PC-9 (cell line): Measurements from ENCODE around the gene PPP1R16B. TPM values are rescaled to one million over a fixed set of nuclear protein-coding genes. Genes with fewer than 3 reads are reported as not detected.
"Not testable (repeated sequence)": the region's sequence is repeated elsewhere in the genome, so short reads cannot be mapped to it uniquely, and the experiment has no call there.

ENCODE experiments used
- BruUV-seq: library from RNA; stranded (reverse); fragments of 400-500 nt; replicated peaks from 2 replicates; lab custom pipeline; 2021; lab: Mats Ljungman, UMichigan
- CTCF ChIA-PET: fragments of 300-600 bp; sonication (Branson Sonifier 250); formaldehyde crosslinking; loops from one replicate; lab custom pipeline; 2022; ENCODE audit warnings: antibody characterized with exemption; lab: Charles Lee
- POLR2A ChIA-PET: fragments of 300-600 bp; sonication (Branson Sonifier 250); formaldehyde crosslinking; loops from one replicate; lab custom pipeline; 2022; ENCODE audit warnings: antibody characterized with exemption; ENCODE audit not compliant: unreplicated experiment; lab: Charles Lee
- DNase-seq, 2 experiments: peaks; one replicate each; pipeline versions ENCODE4 v3.0.0 to v3.0.0-alpha.2; 2015 to 2022; ENCODE audit warnings: mixed read lengths in 1 of 2
- H2AFZ ChIP-seq: fragments of 200-600 bp; sonication (generic); 2 replicates; pipeline ENCODE4 v1.8.1; 2017; ENCODE audit warnings: antibody characterized with exemption
- H3F3A ChIP-seq: fragments of 200-600 bp; sonication (generic); 2 replicates; pipeline ENCODE4 v1.8.1; 2017; ENCODE audit warnings: antibody characterized with exemption, mild to moderate bottlenecking, low read depth; ENCODE audit not compliant: insufficient read depth
- H3K27ac ChIP-seq: fragments of 200-600 bp; sonication (generic); 2 replicates; pipeline ENCODE4 v1.6.1; 2016; ENCODE audit warnings: mixed run types
- H3K27me3 ChIP-seq: fragments of 200-600 bp; sonication (generic); 2 replicates; pipeline ENCODE4 v1.6.1; 2016; ENCODE audit warnings: low read depth, mixed run types; ENCODE audit not compliant: insufficient read depth
- H3K36me3 ChIP-seq: fragments of 200-600 bp; sonication (generic); 2 replicates; pipeline ENCODE4 v1.6.1; 2016; ENCODE audit warnings: low read depth, mixed run types
- H3K4me1 ChIP-seq: fragments of 200-600 bp; sonication (generic); replicated peaks from 2 replicates; pipeline ENCODE4 v1.6.1; 2016; ENCODE audit warnings: mixed run types; ENCODE audit not compliant: insufficient read depth
- H3K4me2 ChIP-seq: fragments of 200-600 bp; sonication (generic); 2 replicates; pipeline ENCODE4 v1.6.1; 2017; ENCODE audit warnings: mixed run types
- H3K4me3 ChIP-seq: fragments of 200-600 bp; sonication (generic); 2 replicates; pipeline ENCODE4 v1.6.1; 2016; ENCODE audit warnings: mixed run types
- H3K79me2 ChIP-seq: fragments of 200-600 bp; sonication (generic); 2 replicates; pipeline ENCODE4 v1.6.1; 2017; ENCODE audit warnings: low read depth, mixed run types
- H3K9me2 ChIP-seq: fragments of 200-600 bp; sonication (generic); 2 replicates; pipeline ENCODE4 v1.8.1; 2017; ENCODE audit warnings: mild to moderate bottlenecking; ENCODE audit not compliant: insufficient read depth
- H3K9me3 ChIP-seq: fragments of 200-600 bp; sonication (generic); 2 replicates; pipeline ENCODE4 v1.8.1; 2016; ENCODE audit warnings: low read depth; ENCODE audit not compliant: insufficient read depth
- H4K20me1 ChIP-seq: fragments of 200-600 bp; sonication (generic); 2 replicates; pipeline ENCODE4 v1.8.1; 2017; ENCODE audit not compliant: insufficient read depth
- EZH2 ChIP-seq: fragments of 200-600 bp; sonication (generic); IDR thresholded peaks from 2 replicates; pipeline ENCODE4 v1.8.0; 2017; ENCODE audit warnings: antibody characterized with exemption, low read depth
- intact Hi-C: fragments of 100-400 bp; cut with micrococcal nuclease; formaldehyde crosslinking; loops from one replicate; pipeline ENCODE4 v1.10.0; 2022; ENCODE audit not compliant: unreplicated experiment
- total RNA-seq: library from RNA; stranded (reverse); gene quantifications from 2 replicates; pipeline ENCODE4 v1.2.3, GENCODE V29; 2021
- TF ChIP-seq, protein P1 (sequence below): fragments of 200-600 bp; sonication (generic); conservative IDR thresholded peaks from 2 replicates; pipeline ENCODE4 v1.6.1; 2017; ENCODE audit warnings: mixed run types, antibody characterized with exemption, mild to moderate bottlenecking, moderate library complexity

The PPP1R16B gene
- total RNA-seq, 1 experiment from 2014 or later: not detected

- H3K27ac ChIP-seq: peak overlapping the region; percentile 67
- H3K79me2 ChIP-seq: no peaks in the 10 kb centered on the region
- no peaks in the 10 kb centered on the region for H3K9me2 ChIP-seq
- H3K9me3 ChIP-seq: no peaks in the 10 kb centered on the region
- no peaks in the 10 kb centered on the region for H3K36me3 ChIP-seq
- ChIA-PET CTCF (interaction anchor here (0.7 to 0.9 kb wide), 4 partner anchors 12 to 528 kb away, joined by 3 to 4 read pairs (median 3); no protein-coding TSS in a partner anchor), POLR2A (interaction anchor here (0.6 to 0.9 kb wide), 2 partner anchors 149 to 191 kb away, joined by 3 to 7 read pairs; no protein-coding TSS in a partner anchor)
- peak overlapping the region; percentile 24; the same call in 1 of the 2 replicates for H3K4me3 ChIP-seq
- BruUV-seq: no TSS peak
- intact Hi-C loops: loop anchor here (1.0 to 5.0 kb wide), 3 partner anchors 37 to 144 kb away; partner anchors contain the start of gene ACTR5
- peak; percentile 42 to 61 for DNase-seq
- H2AFZ ChIP-seq: no peak overlapping the region
- peaks cover 17% of the 10 kb centered on the region for H3K4me1 ChIP-seq
- TF ChIP-seq EZH2: no peak
- TF ChIP-seq, protein P1, sequence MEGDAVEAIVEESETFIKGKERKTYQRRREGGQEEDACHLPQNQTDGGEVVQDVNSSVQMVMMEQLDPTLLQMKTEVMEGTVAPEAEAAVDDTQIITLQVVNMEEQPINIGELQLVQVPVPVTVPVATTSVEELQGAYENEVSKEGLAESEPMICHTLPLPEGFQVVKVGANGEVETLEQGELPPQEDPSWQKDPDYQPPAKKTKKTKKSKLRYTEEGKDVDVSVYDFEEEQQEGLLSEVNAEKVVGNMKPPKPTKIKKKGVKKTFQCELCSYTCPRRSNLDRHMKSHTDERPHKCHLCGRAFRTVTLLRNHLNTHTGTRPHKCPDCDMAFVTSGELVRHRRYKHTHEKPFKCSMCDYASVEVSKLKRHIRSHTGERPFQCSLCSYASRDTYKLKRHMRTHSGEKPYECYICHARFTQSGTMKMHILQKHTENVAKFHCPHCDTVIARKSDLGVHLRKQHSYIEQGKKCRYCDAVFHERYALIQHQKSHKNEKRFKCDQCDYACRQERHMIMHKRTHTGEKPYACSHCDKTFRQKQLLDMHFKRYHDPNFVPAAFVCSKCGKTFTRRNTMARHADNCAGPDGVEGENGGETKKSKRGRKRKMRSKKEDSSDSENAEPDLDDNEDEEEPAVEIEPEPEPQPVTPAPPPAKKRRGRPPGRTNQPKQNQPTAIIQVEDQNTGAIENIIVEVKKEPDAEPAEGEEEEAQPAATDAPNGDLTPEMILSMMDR: peak; percentile 85
- peak overlapping the region; percentile 65 for H3K4me2 ChIP-seq
- H3K27me3 ChIP-seq: no peaks in the 10 kb centered on the region
- H3F3A ChIP-seq: peaks cover 10% of the 10 kb centered on the region
- H4K20me1 ChIP-seq: no peaks in the 10 kb centered on the region
These were observed 15.1 kb upstream of the PPP1R16B start for GRCh38 chr20:38790200-38791053.

DNA sequence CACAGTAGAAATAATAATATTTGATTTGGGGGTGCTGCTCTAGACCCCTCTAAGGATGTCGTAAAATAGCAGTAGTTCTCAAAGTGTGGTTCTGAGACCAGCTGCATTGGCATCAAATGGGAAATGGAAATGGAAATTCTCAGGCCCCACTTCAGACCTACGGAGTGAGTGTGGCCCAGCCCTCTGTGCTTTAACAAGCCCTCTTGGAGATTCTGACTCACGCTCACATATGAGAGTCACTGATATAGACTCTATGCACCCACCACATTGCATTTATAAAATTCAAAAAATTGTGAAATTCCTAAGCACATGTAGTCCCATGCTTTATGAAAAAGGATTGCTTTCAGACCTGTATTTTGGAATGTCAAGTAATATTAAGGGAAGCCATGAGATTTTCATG, 14.2 kb upstream of the PPP1R16B start:
- POLR2A ChIA-PET: no interaction called here
- intact Hi-C loops: loop anchor here (2.0 to 5.0 kb wide), 2 partner anchors 36 to 144 kb away; no protein-coding TSS in a partner anchor
- Histone ChIP-seq H3F3A (peaks cover 7% of the 10 kb centered on the region), H3K4me1 (peaks cover 17% of the 10 kb centered on the region), H3K9me3 (no peaks in the 10 kb centered on the region), H3K4me2 (no peak overlapping the region), H4K20me1 (no peaks in the 10 kb centered on the region), H3K27ac (no peak overlapping the region), H3K79me2 (no peaks in the 10 kb centered on the region), H3K27me3 (no peaks in the 10 kb centered on the region), H2AFZ (no peak overlapping the region), H3K4me3 (no peak overlapping the region), H3K9me2 (no peaks in the 10 kb centered on the region), H3K36me3 (no peaks in the 10 kb centered on the region)
- CTCF ChIA-PET: interaction anchor here (0.7 to 0.8 kb wide), 2 partner anchors 15 to 103 kb away, joined by 4 read pairs; no protein-coding TSS in a partner anchor
- TF ChIP-seq EZH2: no peak
- TF ChIP-seq, protein P1: no peak
- no TSS peak for BruUV-seq
- no peak for DNase-seq

- DNase-seq: no peak
These were observed 13.6 kb upstream of the PPP1R16B start for GRCh38 chr20:38791940-38792339.

GRCh38 chr20:38794057-38794456, 11.4 kb upstream of the PPP1R16B start:
- H3K36me3 ChIP-seq, CTCF ChIA-PET, H2AFZ ChIP-seq, H3F3A ChIP-seq, H3K4me2 ChIP-seq, H3K4me3 ChIP-seq, BruUV-seq, H3K27me3 ChIP-seq, DNase-seq, H3K9me2 ChIP-seq, H3K27ac ChIP-seq, H3K79me2 ChIP-seq, H4K20me1 ChIP-seq, POLR2A ChIA-PET, H3K9me3 ChIP-seq: not testable (repeated sequence)
- intact Hi-C loops: loop anchor here (5.0 kb wide), 1 partner anchor 33 kb away; no protein-coding TSS in a partner anchor
- H3K4me1 ChIP-seq: peaks cover 17% of the 10 kb centered on the region

More at GRCh38 chr20:38791940-38792339, 13.6 kb upstream of the PPP1R16B start:
- peaks cover 17% of the 10 kb centered on the region for H3K4me1 ChIP-seq
- BruUV-seq: no TSS peak
- no peaks in the 10 kb centered on the region for H3K27me3 ChIP-seq
- H3K36me3 ChIP-seq: no peaks in the 10 kb centered on the region
- H3K9me3 ChIP-seq: no peaks in the 10 kb centered on the region
- no peak overlapping the region for H3K4me2 ChIP-seq
- H3F3A ChIP-seq: peaks cover 6% of the 10 kb centered on the region; the same call in 1 of the 2 replicates
- intact Hi-C loops: loop anchor here (2.0 to 5.0 kb wide), 2 partner anchors 35 to 145 kb away; no protein-coding TSS in a partner anchor
- H2AFZ ChIP-seq: no peak overlapping the region
- H3K79me2 ChIP-seq: no peaks in the 10 kb centered on the region
- POLR2A ChIA-PET: no interaction called here
- no peaks in the 10 kb centered on the region for H3K9me2 ChIP-seq
- H3K27ac ChIP-seq: no peak overlapping the region
- no peaks in the 10 kb centered on the region for H4K20me1 ChIP-seq
- no peak overlapping the region for H3K4me3 ChIP-seq
- no peak for TF ChIP-seq EZH2
- TF ChIP-seq, protein P1: no peak
- CTCF ChIA-PET: interaction anchor here (0.7 to 0.8 kb wide), 2 partner anchors 16 to 102 kb away, joined by 4 read pairs; no protein-coding TSS in a partner anchor
